ENCODE measurements around the gene PFKFB4. TPM values are rescaled to one million over a fixed set of nuclear protein-coding genes. Genes with fewer than 3 reads are reported as not detected.

Gene PFKFB4
- total RNA-seq, 1 donor from 2014 or later = 19.4 TPM

- H3K9me3 Mint-ChIP-seq = no peaks in the 10 kb centered on the region
- peaks cover 17% of the 10 kb centered on the region for H3K36me3 Mint-ChIP-seq
Observed at GRCh38 chr3:48468329-48468731, 88.3 kb downstream of the PFKFB4 start.

More at GRCh38 chr3:48468329-48468731, 88.3 kb downstream of the PFKFB4 start:
- no peak overlapping the region for H3K4me3 Mint-ChIP-seq
- no peaks in the 10 kb centered on the region for H3K27me3 Mint-ChIP-seq (ENCODE audit: low read depth)
- no peak for TF ChIP-seq CTCF (IDR thresholded peaks at IDR 0.05; ENCODE audit: unreplicated experiment)
- no peak for DNase-seq (ENCODE audit: low spot score in 2 of 2, unreplicated experiment in 2 of 2)
- H3K27ac Mint-ChIP-seq = no peak overlapping the region
- H3K4me1 Mint-ChIP-seq = peaks cover 27% of the 10 kb centered on the region

Small RNA genes within 50 kb of the gene (microRNA-seq; reads per million reads assigned to microRNA genes)
- gene MIR6823 (not detected), gene MIR711 (not detected)

Other genes starting within 250 kb of the PFKFB4 start
- gene SPINK8, start 223.1 kb downstream of the PFKFB4 start, total RNA-seq = not detected in 3 replicates
- gene FBXW12, start 184.6 kb downstream of the PFKFB4 start, total RNA-seq = 0.47 to 0.66 TPM (median 0.51 TPM) in 3 replicates
- 203 to 214 TPM (median 211 TPM) in 3 replicates for gene PLXNB1, start 126.7 kb downstream of the PFKFB4 start, total RNA-seq
- 10.7 to 12.3 TPM (median 11.5 TPM) in 3 replicates for gene CCDC51, start 116.7 kb downstream of the PFKFB4 start, total RNA-seq
- 183 to 192 TPM (median 186 TPM) in 3 replicates for gene TMA7, start 116.5 kb downstream of the PFKFB4 start, total RNA-seq
- 11.6 to 12.0 TPM (median 11.6 TPM) in 3 replicates for gene ATRIP, start 110.1 kb downstream of the PFKFB4 start, total RNA-seq
- gene SHISA5, start 52.6 kb downstream of the PFKFB4 start, total RNA-seq = 154 to 167 TPM (median 156 TPM) in 3 replicates
- 0.22 to 0.60 TPM (median 0.57 TPM) in 3 replicates for gene UCN2, start 7.0 kb upstream of the PFKFB4 start, total RNA-seq
- 14.1 to 19.2 TPM (median 15.0 TPM) in 3 replicates for gene COL7A1, start 38.5 kb upstream of the PFKFB4 start, total RNA-seq
- 161 to 171 TPM (median 164 TPM) in 3 replicates for gene UQCRC1, start 52.8 kb upstream of the PFKFB4 start, total RNA-seq
- 0.84 TPM in 1 of 3 replicates, not detected in the others for gene TMEM89, start 65.0 kb upstream of the PFKFB4 start, total RNA-seq
- gene SLC26A6, start 78.7 kb upstream of the PFKFB4 start, total RNA-seq = 18.0 to 22.7 TPM (median 21.6 TPM) in 3 replicates
- 5.0 to 5.6 TPM (median 5.2 TPM) in 3 replicates for gene CELSR3, start 106.1 kb upstream of the PFKFB4 start, total RNA-seq
- 30.7 to 33.5 TPM (median 31.9 TPM) in 3 replicates for gene NCKIPSD, start 129.1 kb upstream of the PFKFB4 start, total RNA-seq
- 207 to 212 TPM (median 209 TPM) in 3 replicates for gene IP6K2, start 160.4 kb upstream of the PFKFB4 start, total RNA-seq